Activated CD8-positive, alpha-beta T cell treated with anti-CD3 and anti-CD28 coated beads, Interleukin-2, amount 10 ng/mL, durations not matched to agents 7 days and 5 days (primary cell): ENCODE data around the gene TMEM18. TPM values are rescaled to one million over a fixed set of nuclear protein-coding genes. Genes with fewer than 3 reads are reported as not detected.

Experiments used
- ATAC-seq: fragments of 150-1000 bp; cut with Tn5 transposase; one replicate; pipeline ENCODE4 v1.10.0; 2021; ENCODE audit warnings: moderate library complexity
- CTCF ChIA-PET: fragments of 350-600 bp; sonication (Branson Sonifier 250); formaldehyde crosslinking; loops from one replicate; lab custom pipeline; 2021; ENCODE audit warnings: antibody characterized with exemption; lab: Charles Lee
- POLR2A ChIA-PET: fragments of 350-600 bp; sonication (Branson Sonifier 250); formaldehyde crosslinking; loops from one replicate; lab custom pipeline; 2021; ENCODE audit warnings: antibody characterized with exemption; lab: Charles Lee
- DNase-seq: peaks from one replicate; pipeline ENCODE4 v3.0.0-alpha.2; 2020
- H3K27ac Mint-ChIP-seq: one replicate; pipeline ENCODE4 v1.8.0; 2021; ENCODE audit warnings: mild to moderate bottlenecking, mixed read lengths
- H3K27me3 Mint-ChIP-seq: one replicate; pipeline ENCODE4 v1.8.0; 2021; ENCODE audit warnings: low read depth, mixed read lengths
- H3K36me3 Mint-ChIP-seq: one replicate; pipeline ENCODE4 v1.8.0; 2021; ENCODE audit warnings: low read depth, mixed read lengths
- H3K4me1 Mint-ChIP-seq: one replicate; pipeline ENCODE4 v1.8.0; 2021; ENCODE audit warnings: low read depth, mixed read lengths
- H3K4me3 Mint-ChIP-seq: one replicate; pipeline ENCODE4 v1.8.0; 2021; ENCODE audit warnings: mild to moderate bottlenecking, mixed read lengths
- H3K9me3 Mint-ChIP-seq: one replicate; pipeline ENCODE4 v1.8.0; 2022; ENCODE audit warnings: mixed read lengths; ENCODE audit not compliant: insufficient read depth
- total RNA-seq, 2 experiments: library from RNA; stranded (reverse); gene quantifications; one replicate each; pipeline ENCODE4 v1.2.3, GENCODE V29; 2021

TMEM18 gene
- total RNA-seq, 2 experiments from 2014 or later, result 31.1 to 32.0 TPM

DNA sequence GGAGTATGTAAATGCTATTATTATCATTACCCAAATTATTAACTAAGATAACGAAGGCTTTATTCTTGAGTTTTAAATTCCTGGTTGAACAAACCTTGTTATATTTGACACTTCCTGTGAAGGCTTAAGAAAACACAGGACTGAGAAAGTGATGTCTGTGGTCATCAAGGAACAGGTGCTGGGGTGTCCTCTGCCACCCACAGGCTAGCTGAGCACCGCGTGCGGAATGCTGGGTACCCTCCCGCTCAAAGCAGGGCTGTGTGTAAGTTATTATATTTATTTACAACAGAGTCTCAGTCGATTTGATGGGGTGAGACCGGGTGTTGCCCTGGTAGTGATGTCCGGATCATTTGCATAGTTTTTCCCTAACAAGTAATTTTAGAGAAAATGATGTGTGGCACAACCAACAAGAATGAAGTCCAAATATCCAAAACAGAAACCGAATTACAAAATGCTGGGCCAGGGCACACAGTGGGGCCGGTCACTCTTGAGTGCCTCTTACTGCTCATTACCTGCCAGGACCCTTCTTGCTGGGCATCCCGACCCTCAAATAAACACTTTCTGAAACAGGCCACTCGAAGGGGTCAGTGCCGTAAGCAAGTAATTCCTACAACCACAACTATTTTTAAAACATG is 49.2 kb downstream of the TMEM18 start:
- peak; percentile 10 for DNase-seq
- Mint-ChIP-seq H3K27ac (no peak overlapping the region), H3K4me1 (no peaks in the 10 kb centered on the region), H3K9me3 (no peaks in the 10 kb centered on the region), H3K4me3 (no peak overlapping the region), H3K36me3 (no peaks in the 10 kb centered on the region), H3K27me3 (peaks cover 6% of the 10 kb centered on the region)
- ATAC-seq, result no peak
- ChIA-PET CTCF (no interaction called here), POLR2A (no interaction called here)

DNA sequence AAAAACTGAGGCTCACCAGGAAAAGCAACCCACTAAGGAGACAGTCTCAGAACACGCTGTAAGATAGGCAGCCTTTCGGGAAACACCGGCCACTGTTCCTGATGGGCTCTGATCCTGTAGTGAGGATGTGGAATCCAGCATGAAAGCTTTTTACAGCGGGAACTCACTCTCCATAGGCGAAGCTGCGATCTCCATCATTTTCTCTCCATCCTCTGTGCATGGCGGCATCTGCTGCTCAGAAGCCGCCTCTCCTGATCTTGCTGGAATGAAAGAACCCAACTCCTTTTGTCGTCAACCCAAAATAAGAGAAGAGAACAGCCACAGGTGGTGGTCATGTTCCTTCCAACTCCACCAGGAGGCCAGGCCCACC is 49.9 kb downstream of the TMEM18 start:
- ChIA-PET CTCF (no interaction called here), POLR2A (no interaction called here)
- H3K9me3 Mint-ChIP-seq, result no peaks in the 10 kb centered on the region
- no peaks in the 10 kb centered on the region for H3K4me1 Mint-ChIP-seq
- DNase-seq (peak; percentile 1), ATAC-seq (no peak)
- no peaks in the 10 kb centered on the region for H3K36me3 Mint-ChIP-seq
- peaks cover 4% of the 10 kb centered on the region for H3K27me3 Mint-ChIP-seq
- H3K27ac Mint-ChIP-seq, result no peak overlapping the region
- no peak overlapping the region for H3K4me3 Mint-ChIP-seq

DNA sequence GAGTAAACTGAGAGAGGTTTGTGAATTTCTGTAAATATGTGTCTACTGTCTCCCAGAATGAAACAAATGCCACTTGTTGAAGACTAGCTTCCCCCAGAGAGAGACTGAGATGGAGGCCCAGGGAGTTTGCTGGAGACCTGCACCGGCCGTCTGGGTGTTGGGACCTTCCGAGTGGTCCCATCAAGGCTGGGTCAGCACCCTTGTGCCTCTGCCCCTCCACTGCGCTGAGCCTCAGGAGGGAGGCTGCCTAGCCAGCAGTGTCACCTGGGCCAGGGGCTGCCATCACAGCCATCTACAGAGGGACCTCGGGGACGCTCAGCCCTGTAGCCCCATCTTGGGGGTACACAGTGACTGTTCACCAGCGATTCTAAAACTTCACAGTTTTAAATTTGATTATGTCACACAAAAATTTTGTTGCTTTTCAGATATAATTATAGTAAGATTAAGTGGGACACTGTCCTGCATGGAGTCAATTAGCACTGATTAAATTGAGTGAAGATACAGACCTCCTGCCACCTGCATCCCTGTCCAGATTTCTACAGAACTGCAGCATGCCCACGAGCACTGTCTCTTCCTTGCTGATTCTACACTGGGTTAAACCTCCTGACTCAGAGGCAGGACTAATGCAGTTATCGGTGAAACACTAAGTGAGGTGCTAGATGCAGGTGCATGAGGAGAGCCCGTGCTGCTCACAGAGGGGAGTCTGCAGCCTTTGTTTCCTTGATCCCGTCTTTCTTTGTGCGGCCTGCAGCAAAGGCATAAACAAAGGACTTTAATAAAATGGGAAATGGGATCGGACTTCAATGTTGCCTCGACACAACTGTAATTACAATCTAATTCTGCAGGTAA is 50.5 kb downstream of the TMEM18 start:
- POLR2A ChIA-PET, result no interaction called here
- no peak overlapping the region for H3K27ac Mint-ChIP-seq
- peaks cover 3% of the 10 kb centered on the region for H3K27me3 Mint-ChIP-seq
- ATAC-seq, result no peak
- H3K4me3 Mint-ChIP-seq, result no peak overlapping the region
- CTCF ChIA-PET, result no interaction called here
- DNase-seq, result peak; percentile 11
- no peaks in the 10 kb centered on the region for H3K9me3 Mint-ChIP-seq
- no peaks in the 10 kb centered on the region for H3K4me1 Mint-ChIP-seq
- no peaks in the 10 kb centered on the region for H3K36me3 Mint-ChIP-seq

DNA sequence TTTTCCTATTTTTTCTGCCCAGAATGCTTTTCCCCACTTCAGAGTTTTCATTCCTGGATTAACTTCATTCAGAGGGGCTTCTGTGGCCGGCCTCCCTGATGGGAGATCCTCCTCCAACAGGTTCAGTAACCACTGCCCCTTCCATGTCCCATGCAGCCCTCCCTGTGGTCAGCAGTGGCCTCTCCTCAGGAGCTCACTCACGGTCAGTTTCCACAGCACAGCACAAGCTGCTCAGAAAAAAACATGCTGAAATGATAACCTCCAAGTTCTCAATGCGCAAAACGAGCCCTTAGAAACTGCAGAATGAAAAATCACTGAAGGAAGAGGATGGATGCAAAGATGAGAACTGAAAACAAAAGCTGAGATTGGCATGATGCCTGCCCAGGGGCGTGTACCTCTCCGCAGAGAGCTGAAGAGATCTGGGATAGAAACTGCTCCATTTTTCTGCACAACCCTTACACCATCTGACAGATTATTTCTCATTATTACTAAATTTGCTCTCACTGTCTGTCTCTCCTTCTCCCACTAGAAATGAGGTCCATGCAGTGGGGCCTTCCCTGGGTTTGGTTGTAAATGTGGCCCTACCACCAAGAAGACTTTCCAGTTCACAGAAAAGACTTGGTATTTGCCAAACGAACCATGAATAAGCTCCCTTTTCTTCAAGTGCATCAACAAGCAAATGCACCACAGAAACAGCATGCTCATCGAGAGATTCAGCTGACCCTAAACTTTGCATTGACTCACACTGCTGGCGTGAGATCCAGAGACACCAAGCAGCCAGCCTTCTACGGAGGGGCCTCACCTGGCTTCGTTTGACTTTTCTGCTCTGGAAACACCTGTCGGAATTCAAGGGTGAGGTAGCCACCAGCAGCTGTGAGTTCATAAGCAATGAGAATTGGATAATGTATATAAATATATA is 51.5 kb downstream of the TMEM18 start:
- ATAC-seq (no peak), DNase-seq (peak; percentile 15)
- no peaks in the 10 kb centered on the region for H3K9me3 Mint-ChIP-seq
- H3K4me3 Mint-ChIP-seq, result no peak overlapping the region
- H3K36me3 Mint-ChIP-seq, result no peaks in the 10 kb centered on the region
- no peak overlapping the region for H3K27ac Mint-ChIP-seq
- no peaks in the 10 kb centered on the region for H3K4me1 Mint-ChIP-seq
- H3K27me3 Mint-ChIP-seq, result peaks cover 2% of the 10 kb centered on the region
- ChIA-PET CTCF (no interaction called here), POLR2A (no interaction called here)

DNA sequence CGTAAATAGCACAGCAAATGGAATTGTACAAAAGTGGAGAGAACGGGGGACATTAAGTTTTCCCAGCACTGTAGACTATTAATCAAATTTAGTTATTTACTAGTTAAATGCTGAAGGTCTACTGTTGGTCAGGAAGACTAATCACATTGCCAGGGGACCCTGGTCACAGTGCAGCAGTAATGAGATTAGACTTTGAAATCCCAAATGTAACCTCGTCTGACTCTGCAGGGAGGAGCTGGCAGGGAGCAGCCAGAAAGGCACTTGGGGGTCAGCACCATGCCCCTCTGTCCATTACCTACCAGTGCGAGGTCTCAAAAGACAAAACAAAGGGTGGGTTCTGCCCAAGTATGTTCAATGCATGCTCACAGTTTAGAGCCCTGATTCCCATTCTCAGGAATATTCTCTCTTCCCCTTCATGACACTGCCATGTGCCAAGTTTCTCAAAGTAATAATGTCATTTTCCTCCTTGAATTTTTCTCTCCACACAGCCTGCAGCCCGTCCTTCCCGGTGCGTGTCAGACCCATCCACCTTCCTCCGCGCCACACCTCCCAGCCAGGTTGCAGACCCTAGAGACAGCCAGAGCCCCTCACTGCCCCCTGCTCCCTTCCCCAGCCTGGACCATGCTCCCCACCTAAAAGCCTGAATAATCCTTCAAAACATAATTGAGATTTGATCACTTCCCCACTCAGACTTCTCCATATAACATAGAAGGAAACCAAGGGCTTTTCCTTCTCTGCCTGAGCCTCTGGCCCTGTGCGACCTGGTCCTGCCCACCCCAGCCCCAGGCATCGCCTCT is 52.5 kb downstream of the TMEM18 start:
- ChIA-PET POLR2A (no interaction called here), CTCF (no interaction called here)
- no peaks in the 10 kb centered on the region for H3K9me3 Mint-ChIP-seq
- H3K36me3 Mint-ChIP-seq, result no peaks in the 10 kb centered on the region
- H3K4me3 Mint-ChIP-seq, result no peak overlapping the region
- H3K4me1 Mint-ChIP-seq, result no peaks in the 10 kb centered on the region
- H3K27me3 Mint-ChIP-seq, result peaks cover 2% of the 10 kb centered on the region
- no peak overlapping the region for H3K27ac Mint-ChIP-seq
- DNase-seq (peak; percentile 6), ATAC-seq (no peak)

DNA sequence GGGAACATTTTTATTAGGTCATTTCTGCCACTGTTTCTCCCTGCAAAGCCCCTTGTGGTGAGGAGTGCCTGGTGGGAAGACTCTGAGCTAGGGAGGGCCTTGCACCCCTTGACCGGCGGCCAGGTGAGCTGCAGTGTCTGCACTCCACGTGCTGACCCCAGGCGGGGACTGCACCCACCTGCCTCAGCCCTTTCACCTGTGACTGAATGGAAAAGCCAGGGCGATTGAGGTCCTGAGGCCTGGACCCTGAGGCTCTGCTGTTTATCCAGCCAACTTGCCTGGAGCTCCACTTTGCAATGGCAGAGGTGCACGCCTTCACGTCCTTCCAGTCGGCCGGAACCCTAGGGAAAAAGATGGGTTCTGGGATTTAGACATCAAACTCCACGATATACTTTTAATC is 53.1 kb downstream of the TMEM18 start:
- DNase-seq, result peak; percentile 17
- POLR2A ChIA-PET, result no interaction called here
- no peaks in the 10 kb centered on the region for H3K27me3 Mint-ChIP-seq
- no peak for ATAC-seq
- CTCF ChIA-PET, result no interaction called here
- H3K4me1 Mint-ChIP-seq, result no peaks in the 10 kb centered on the region
- H3K36me3 Mint-ChIP-seq, result no peaks in the 10 kb centered on the region
- no peak overlapping the region for H3K4me3 Mint-ChIP-seq
- no peak overlapping the region for H3K27ac Mint-ChIP-seq
- H3K9me3 Mint-ChIP-seq, result no peaks in the 10 kb centered on the region

DNA sequence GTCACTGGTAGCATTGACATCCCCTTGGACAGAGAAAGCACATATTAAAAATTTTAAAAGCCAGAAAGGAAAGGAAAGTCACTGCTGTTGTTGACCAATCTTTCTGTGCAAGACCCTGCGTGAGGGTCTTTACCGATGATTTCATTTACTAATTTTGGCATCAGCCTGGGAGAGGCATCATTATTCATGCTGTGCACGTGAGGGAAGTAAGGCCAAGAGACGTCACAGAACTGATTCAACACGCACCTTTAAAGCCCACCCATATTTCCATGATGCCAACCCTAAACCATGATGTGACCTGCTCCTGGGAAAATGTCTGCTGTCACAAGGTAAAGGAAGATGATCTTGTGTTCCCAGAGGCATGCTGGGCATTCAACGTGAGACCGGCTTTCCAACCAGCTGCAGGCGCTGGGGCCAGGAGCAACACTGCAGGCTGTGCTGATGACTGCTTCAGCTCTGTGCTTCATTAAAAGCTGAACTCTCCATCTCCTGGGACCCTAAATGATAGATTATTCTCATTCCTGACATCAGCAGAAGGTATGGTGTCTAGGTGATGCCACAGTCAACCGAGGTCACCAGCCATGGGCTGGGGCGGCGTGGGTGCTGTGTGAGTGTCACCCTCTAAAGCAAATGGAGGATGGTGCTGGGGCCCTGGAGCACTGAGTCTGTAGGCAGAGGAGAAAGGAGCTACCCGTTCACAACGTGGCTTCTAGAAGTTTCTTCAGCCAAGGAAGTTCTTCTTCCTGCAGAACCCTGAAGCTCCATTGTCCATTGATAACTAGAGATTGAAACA is 53.9 kb downstream of the TMEM18 start:
- no peak overlapping the region for H3K27ac Mint-ChIP-seq
- no peaks in the 10 kb centered on the region for H3K4me1 Mint-ChIP-seq
- ATAC-seq (no peak), DNase-seq (peak; percentile 6)
- ChIA-PET CTCF (interaction anchor here (1.5 kb wide), 1 partner anchor 13 kb away, joined by 3 read pairs; no protein-coding TSS in a partner anchor), POLR2A (no interaction called here)
- no peaks in the 10 kb centered on the region for H3K9me3 Mint-ChIP-seq
- H3K27me3 Mint-ChIP-seq, result no peaks in the 10 kb centered on the region
- no peaks in the 10 kb centered on the region for H3K36me3 Mint-ChIP-seq
- H3K4me3 Mint-ChIP-seq, result no peak overlapping the region

DNA sequence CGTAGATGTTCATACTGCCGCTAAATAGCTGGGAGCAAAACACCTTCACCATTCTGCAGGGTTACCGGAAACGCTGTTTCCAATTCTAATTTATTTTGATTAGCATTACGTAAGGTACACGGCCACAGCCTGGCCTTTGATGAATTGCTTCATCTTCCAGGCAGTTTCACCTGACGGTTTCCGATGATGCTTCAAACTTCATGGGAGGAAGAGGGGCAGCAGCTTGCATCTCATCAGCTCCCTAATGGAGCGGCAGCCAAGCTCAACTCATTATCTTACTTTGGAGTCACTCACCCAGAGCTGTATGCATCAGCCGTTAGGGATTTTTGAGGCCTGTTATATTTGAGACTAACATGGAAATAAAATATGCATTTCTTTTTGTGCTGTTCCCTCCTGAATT is 54.8 kb downstream of the TMEM18 start:
- DNase-seq (no peak), ATAC-seq (no peak)
- POLR2A ChIA-PET, result no interaction called here
- H3K4me3 Mint-ChIP-seq, result no peak overlapping the region
- no peaks in the 10 kb centered on the region for H3K4me1 Mint-ChIP-seq
- CTCF ChIA-PET, result interaction anchor here (1.5 kb wide), 1 partner anchor 14 kb away, joined by 3 read pairs; no protein-coding TSS in a partner anchor
- H3K27ac Mint-ChIP-seq, result no peak overlapping the region
- H3K36me3 Mint-ChIP-seq, result no peaks in the 10 kb centered on the region
- no peaks in the 10 kb centered on the region for H3K27me3 Mint-ChIP-seq
- no peaks in the 10 kb centered on the region for H3K9me3 Mint-ChIP-seq

DNA sequence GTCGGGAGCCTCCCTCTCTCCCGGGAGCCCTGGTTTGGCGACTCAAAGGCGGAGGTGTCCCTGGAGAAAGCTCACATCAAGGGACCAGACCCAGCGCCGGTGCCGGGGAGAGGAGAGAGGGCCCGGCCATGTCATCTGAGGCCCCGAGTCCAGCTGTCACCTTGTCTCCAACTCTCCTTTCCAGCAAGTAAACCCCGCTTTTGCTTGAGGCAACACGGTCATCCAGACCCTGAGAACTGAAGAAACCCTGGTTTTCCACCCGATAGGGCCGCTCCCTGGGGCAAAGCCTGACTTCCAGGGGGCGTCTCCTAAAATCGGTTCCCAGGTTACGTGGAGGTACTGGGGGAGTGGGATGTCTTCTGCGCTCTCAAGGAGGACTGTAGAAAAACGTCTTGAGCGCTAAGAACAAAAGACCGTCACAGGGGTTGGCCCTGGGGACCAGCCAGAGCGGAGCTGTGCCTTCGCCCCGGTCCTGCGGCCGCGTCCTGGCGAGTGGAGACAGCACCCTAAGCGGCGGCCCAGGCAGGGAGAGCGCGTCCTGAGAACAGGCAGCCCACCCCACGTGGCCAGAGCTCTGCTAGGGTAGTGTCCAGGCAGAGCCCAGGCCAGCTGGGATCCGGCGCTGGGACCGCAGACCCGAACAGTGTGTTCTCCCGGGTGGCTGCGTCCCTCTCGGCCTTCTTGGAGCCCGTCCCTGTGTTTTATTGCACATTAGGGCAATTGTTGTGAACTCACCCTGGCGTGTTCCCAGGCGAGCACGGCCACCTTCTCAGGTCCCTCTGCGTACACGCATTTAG is 55.7 kb downstream of the TMEM18 start:
- DNase-seq, result peak; percentile 8
- Mint-ChIP-seq H3K4me1 (no peaks in the 10 kb centered on the region), H3K27me3 (peaks cover 1% of the 10 kb centered on the region), H3K36me3 (no peaks in the 10 kb centered on the region), H3K27ac (no peak overlapping the region), H3K9me3 (no peaks in the 10 kb centered on the region), H3K4me3 (no peak overlapping the region)
- no peak for ATAC-seq
- POLR2A ChIA-PET, result interaction anchor here (1.0 kb wide), 1 partner anchor 13 kb away, joined by 3 read pairs; no protein-coding TSS in a partner anchor
- CTCF ChIA-PET, result interaction anchor here (1.5 kb wide), 1 partner anchor 15 kb away, joined by 3 read pairs; no protein-coding TSS in a partner anchor
